Measurements from ENCODE around the gene IFNL4. TPM values are rescaled to one million over a fixed set of nuclear protein-coding genes. Genes with fewer than 3 reads are reported as not detected.

Gene IFNL4
- total and polyA plus RNA-seq, 2 donors (not counting 3 experiments of a cell fraction or from before 2014, with no cell fraction given), result not detected

- no peak for DNase-seq (ENCODE audit: low read depth, low spot score)
- ChIA-PET CTCF (no interaction called here), POLR2A (no interaction called here)
- intact Hi-C loops (cut with micrococcal nuclease), result no loop called here
- H4K20me1 ChIP-seq (replicated peaks; ENCODE audit: control insufficient read depth, extremely low read depth, insufficient read depth, low read length), result no peaks in the 10 kb centered on the region
- dilution Hi-C loops (cut with MboI; ENCODE audit: extremely low pct_ligation_motif_present, low sequenced_read_pairs), result no loop called here
- no peaks in the 10 kb centered on the region for H3K9me1 ChIP-seq (replicated peaks; ENCODE audit: control insufficient read depth, extremely low read depth, insufficient read depth, low read length)
- no peak overlapping the region for H2AFZ ChIP-seq (ENCODE audit: low read depth, low read length)
- no peak overlapping the region for H3K27ac ChIP-seq (ENCODE audit: insufficient read depth, low read depth, low read length)
- no peak overlapping the region for H3K9ac ChIP-seq (replicated peaks; ENCODE audit: extremely low read depth, insufficient read depth, low read length)
- H3K4me1 ChIP-seq (ENCODE audit: control insufficient read depth, extremely low read depth, insufficient read depth, low read length), result no peaks in the 10 kb centered on the region
- no peak overlapping the region for H3K4me2 ChIP-seq (ENCODE audit: insufficient read depth, low read length)
- peaks cover 4 to 13% of the 10 kb centered on the region in 2 experiments for H3K27me3 ChIP-seq (ENCODE audit: control insufficient read depth in 2 of 2, insufficient read depth in 2 of 2, low read length in 2 of 2)
- no peaks in the 10 kb centered on the region for H3K79me2 ChIP-seq (ENCODE audit: control insufficient read depth, insufficient read depth, low read length)
- H3K4me3 ChIP-seq (replicated peaks in 1 of 3; ENCODE audit: insufficient read depth in 1 of 3, low read depth in 1 of 3, low read length in 3 of 3), result no peak overlapping the region
- no TSS peak for BruUV-seq (replicated peaks)
- TF ChIP-seq JUN (IDR thresholded peaks at IDR 0.05; ENCODE audit: borderline replicate concordance, insufficient read depth, insufficient read length, low read depth), result no peak
- TF ChIP-seq MYC (IDR thresholded peaks at IDR 0.05; ENCODE audit: low read depth, low read length), result no peak
- TF ChIP-seq CTCF (IDR thresholded peaks at IDR 0.05; ENCODE audit: extremely low read depth in 1 of 2, insufficient read depth in 1 of 2, low read depth in 1 of 2, low read length in 2 of 2), result no peak
- no peak for TF ChIP-seq POLR2AphosphoS5 (IDR thresholded peaks at IDR 0.05; ENCODE audit: insufficient read depth, low read depth, low read length)
- no peak for TF ChIP-seq EZH2 (IDR thresholded peaks at IDR 0.05; ENCODE audit: borderline replicate concordance, low read depth, low read length, severe bottlenecking)
- no peak for TF ChIP-seq MAX (IDR thresholded peaks at IDR 0.05; ENCODE audit: insufficient read depth, insufficient read length)
- no peak for TF ChIP-seq GATA2 (IDR thresholded peaks at IDR 0.05; ENCODE audit: insufficient read depth, insufficient read length, low read depth, low read length)
- no peak for TF ChIP-seq POLR2A (IDR thresholded peaks at IDR 0.05; ENCODE audit: low read depth, low read length)
- TF ChIP-seq FOS (IDR thresholded peaks at IDR 0.05; ENCODE audit: borderline replicate concordance, insufficient read depth, low read length), result no peak
- no peaks in the 10 kb centered on the region for H3K9me3 ChIP-seq (replicated peaks; ENCODE audit: control insufficient read depth, insufficient read depth, low read length)
- no peak for FAIRE-seq
- H3K36me3 ChIP-seq (ENCODE audit: control insufficient read depth in 2 of 2, extremely low read depth in 1 of 2, insufficient read depth in 2 of 2, low read length in 2 of 2), result no peaks in the 10 kb centered on the region
Observed at GRCh38 chr19:39297931-39298634, 49.4 kb upstream of the IFNL4 start.

Measured in endothelial cell of umbilical vein (primary cell).